ENCODE data around the gene SMYD3. TPM values are rescaled to one million over a fixed set of nuclear protein-coding genes. Genes with fewer than 3 reads are reported as not detected.

SMYD3 gene
- total and polyA plus RNA-seq, 8 donors: 20.4 to 35.1 (median 24.3) TPM

DNA sequence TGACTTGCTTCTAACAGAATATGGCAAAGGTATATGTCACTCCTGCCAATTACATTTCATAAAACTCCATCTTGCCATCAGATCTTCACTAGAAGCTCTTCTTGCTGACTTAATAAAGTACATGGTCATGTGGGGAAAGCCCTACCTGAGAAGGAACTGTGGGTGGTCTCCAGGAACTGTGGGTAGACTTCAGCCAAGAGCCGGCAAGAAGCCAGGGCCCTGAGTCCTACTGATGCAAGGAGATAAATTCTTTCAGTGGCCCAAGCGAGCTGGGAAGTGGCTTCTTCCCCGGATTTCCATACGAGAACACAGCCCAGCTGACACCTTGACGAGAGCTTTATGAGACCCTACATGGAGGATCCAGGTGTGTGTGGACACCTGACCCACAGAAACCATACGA lies 228.7 kb downstream of the SMYD3 start:
- TF ChIP-seq, protein P1, sequence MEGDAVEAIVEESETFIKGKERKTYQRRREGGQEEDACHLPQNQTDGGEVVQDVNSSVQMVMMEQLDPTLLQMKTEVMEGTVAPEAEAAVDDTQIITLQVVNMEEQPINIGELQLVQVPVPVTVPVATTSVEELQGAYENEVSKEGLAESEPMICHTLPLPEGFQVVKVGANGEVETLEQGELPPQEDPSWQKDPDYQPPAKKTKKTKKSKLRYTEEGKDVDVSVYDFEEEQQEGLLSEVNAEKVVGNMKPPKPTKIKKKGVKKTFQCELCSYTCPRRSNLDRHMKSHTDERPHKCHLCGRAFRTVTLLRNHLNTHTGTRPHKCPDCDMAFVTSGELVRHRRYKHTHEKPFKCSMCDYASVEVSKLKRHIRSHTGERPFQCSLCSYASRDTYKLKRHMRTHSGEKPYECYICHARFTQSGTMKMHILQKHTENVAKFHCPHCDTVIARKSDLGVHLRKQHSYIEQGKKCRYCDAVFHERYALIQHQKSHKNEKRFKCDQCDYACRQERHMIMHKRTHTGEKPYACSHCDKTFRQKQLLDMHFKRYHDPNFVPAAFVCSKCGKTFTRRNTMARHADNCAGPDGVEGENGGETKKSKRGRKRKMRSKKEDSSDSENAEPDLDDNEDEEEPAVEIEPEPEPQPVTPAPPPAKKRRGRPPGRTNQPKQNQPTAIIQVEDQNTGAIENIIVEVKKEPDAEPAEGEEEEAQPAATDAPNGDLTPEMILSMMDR (IDR thresholded peaks at IDR 0.05): no peak

DNA sequence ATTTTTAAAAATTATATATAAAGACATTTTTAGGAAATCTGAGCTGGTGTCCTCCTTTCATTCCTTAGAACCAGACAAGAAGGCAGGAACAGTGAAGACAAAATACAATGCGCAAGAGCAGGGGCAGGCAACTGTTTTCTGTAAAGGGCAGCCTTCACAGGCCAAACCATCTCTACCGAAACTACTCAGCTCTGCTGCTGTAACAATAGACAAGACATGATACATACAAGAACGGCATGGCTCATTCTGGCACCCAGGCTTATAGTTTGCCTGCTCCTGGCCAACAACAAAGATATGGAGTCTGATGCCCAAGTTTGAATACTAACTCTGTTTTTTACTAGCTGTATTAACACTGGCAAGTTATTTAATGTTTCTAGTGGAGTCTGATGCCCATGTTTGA lies 232.0 kb downstream of the SMYD3 start:
- H3K36me3 ChIP-seq: no peaks in the 10 kb centered on the region
- intact Hi-C loops (cut with DNase I): no loop called here
- DNase-seq: no peak
- no peaks in the 10 kb centered on the region for H3K4me1 ChIP-seq
- no peak overlapping the region for H3K4me3 ChIP-seq
- TF ChIP-seq, protein P1 (IDR thresholded peaks at IDR 0.05): no peak
- no peaks in the 10 kb centered on the region for H3K27me3 ChIP-seq
- no peaks in the 10 kb centered on the region for H3K9me3 ChIP-seq
- ATAC-seq: no peak
- no peak overlapping the region for H3K27ac ChIP-seq

More for the DNA sequence above, 228.7 kb downstream of the SMYD3 start:
- ATAC-seq: no peak
- H3K9me3 ChIP-seq: no peaks in the 10 kb centered on the region
- H3K4me3 ChIP-seq: no peak overlapping the region
- intact Hi-C loops (cut with DNase I): no loop called here
- H3K4me1 ChIP-seq: no peaks in the 10 kb centered on the region
- DNase-seq: peak in 1 of 4 donors; percentile 36
- no peaks in the 10 kb centered on the region for H3K36me3 ChIP-seq
- H3K27me3 ChIP-seq: no peaks in the 10 kb centered on the region
- no peak overlapping the region for H3K27ac ChIP-seq

DNA sequence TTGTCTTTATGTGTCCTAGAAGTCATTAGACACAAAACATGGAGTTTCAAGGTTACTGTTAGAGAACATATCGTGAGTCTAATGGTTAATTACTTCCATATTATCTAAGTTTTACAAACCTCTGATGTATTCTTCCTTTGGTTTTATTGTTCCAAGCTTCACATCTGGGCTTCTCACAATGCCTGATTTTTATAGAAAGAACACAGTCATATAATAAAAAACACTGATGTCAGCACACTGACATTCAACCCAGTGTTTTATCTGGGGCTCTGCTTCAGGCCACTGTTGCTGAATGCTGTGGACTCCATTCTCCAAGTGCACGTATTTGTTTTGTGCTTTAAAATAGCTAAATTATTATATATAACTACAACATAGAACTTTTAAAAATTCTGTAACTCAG lies 232.9 kb downstream of the SMYD3 start:
- intact Hi-C loops (cut with DNase I): no loop called here
- ATAC-seq: no peak
- TF ChIP-seq, protein P1 (IDR thresholded peaks at IDR 0.05): no peak
- H3K27ac ChIP-seq: no peak overlapping the region
- H3K4me1 ChIP-seq: no peaks in the 10 kb centered on the region
- no peaks in the 10 kb centered on the region for H3K9me3 ChIP-seq
- no peak for DNase-seq
- H3K36me3 ChIP-seq: no peaks in the 10 kb centered on the region
- H3K4me3 ChIP-seq: no peak overlapping the region
- no peaks in the 10 kb centered on the region for H3K27me3 ChIP-seq

DNA sequence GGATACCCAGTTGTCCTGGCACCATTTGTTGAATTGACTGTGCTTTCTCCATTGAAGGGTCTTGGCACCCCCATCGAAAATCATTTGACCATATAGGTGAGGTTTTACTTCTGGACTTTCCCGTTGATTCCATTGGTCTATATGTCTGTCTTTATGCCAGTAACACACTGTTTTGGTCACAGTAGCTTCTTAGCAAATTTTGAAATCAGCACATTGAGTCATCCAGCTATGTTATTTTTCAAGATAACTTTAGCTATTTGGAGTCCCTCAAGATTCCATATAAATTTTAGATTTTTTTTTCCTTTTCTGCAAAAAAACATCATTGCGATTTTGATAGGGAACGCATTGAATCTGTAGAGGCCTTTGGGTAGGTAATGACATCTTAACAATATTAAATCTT lies 235.6 kb downstream of the SMYD3 start:
- no peaks in the 10 kb centered on the region for H3K9me3 ChIP-seq
- no peak overlapping the region for H3K27ac ChIP-seq
- DNase-seq: no peak
- no peak for ATAC-seq
- intact Hi-C loops (cut with DNase I): no loop called here
- H3K4me3 ChIP-seq: no peak overlapping the region
- no peaks in the 10 kb centered on the region for H3K4me1 ChIP-seq
- TF ChIP-seq, protein P1 (IDR thresholded peaks at IDR 0.05): no peak
- H3K27me3 ChIP-seq: no peaks in the 10 kb centered on the region
- H3K36me3 ChIP-seq: no peaks in the 10 kb centered on the region

DNA sequence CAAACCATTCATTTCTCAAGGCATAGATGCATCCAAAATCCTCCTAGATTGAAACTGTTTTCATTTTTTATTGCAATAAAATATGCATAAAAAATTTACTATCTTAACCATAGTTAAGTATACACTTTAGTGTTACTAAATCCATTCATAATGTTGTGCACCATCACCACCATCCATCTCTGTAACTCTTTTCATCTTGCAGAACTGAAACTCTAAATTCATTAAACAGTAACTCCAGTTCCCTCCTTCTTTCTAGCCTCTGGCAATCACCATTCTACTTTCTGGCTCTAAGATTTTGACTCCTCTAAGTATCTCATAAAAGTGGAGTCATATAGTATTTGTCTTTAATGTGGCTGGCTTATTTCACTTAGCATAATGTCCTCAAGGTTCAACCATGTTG lies 236.8 kb downstream of the SMYD3 start:
- intact Hi-C loops (cut with DNase I): no loop called here
- no peaks in the 10 kb centered on the region for H3K36me3 ChIP-seq
- H3K4me3 ChIP-seq: no peak overlapping the region
- ATAC-seq (no peak), DNase-seq (no peak)
- H3K27me3 ChIP-seq: no peaks in the 10 kb centered on the region
- no peak overlapping the region for H3K27ac ChIP-seq
- TF ChIP-seq, protein P1 (IDR thresholded peaks at IDR 0.05): no peak
- no peaks in the 10 kb centered on the region for H3K9me3 ChIP-seq
- no peaks in the 10 kb centered on the region for H3K4me1 ChIP-seq
